ENCODE data around the gene HDLBP.

DNA sequence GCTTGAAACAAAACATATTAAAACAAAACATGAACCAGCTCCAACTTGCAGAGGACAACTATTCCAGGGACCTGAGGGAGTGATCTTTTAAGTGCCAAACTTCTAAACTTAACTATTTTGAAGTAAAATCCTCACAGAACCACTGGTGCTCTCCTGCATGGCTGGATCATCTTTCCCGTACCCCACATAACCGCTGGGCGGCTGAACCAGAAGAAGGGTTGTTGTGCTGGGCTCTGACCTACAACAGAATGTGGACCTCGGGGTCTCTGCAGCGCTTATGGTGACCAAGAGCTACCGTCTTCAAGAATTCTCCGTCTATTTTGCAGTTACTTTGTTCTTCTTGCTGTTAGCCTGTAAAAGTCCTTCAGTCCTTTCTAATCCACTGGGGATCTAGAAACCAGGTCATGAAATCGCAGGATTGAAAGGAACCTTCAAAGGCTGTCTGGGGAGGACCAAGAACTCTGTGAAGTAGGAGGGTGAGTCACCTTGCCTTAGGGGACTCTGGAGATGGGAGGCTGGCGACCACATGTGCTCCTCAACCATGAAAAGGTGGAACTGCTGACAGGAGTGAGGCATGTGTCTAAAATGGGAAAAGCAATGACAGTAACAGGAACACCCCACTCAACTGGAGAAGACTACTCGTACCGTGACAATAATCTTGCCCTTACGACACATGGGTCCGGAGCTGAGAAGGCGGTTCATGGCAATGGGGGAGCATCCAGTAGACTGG is 46.6 kb downstream of the HDLBP start:
- TF ChIP-seq, protein P1, sequence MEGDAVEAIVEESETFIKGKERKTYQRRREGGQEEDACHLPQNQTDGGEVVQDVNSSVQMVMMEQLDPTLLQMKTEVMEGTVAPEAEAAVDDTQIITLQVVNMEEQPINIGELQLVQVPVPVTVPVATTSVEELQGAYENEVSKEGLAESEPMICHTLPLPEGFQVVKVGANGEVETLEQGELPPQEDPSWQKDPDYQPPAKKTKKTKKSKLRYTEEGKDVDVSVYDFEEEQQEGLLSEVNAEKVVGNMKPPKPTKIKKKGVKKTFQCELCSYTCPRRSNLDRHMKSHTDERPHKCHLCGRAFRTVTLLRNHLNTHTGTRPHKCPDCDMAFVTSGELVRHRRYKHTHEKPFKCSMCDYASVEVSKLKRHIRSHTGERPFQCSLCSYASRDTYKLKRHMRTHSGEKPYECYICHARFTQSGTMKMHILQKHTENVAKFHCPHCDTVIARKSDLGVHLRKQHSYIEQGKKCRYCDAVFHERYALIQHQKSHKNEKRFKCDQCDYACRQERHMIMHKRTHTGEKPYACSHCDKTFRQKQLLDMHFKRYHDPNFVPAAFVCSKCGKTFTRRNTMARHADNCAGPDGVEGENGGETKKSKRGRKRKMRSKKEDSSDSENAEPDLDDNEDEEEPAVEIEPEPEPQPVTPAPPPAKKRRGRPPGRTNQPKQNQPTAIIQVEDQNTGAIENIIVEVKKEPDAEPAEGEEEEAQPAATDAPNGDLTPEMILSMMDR (IDR thresholded peaks at IDR 0.05 in 2 of 3, conservative IDR thresholded peaks at IDR 0.05 in 1 of 3; ENCODE audit: control insufficient read depth in 2 of 3, extremely low read depth in 1 of 3, insufficient read depth in 1 of 3, low read depth in 3 of 3, low read length in 3 of 3), result no peak
- TF ChIP-seq NBN (IDR thresholded peaks at IDR 0.05) (no peak), NFYB (IDR thresholded peaks at IDR 0.05; ENCODE audit: insufficient read depth, low read depth, low read length) (no peak), KDM1A (IDR thresholded peaks at IDR 0.05; ENCODE audit: borderline replicate concordance) (no peak)

Data from GM12878 (cell line).